TTC549 (cell line): ENCODE results near the gene PACS1.

Source experiments
- FAIRE-seq: peaks from 2 replicates; lab custom pipeline; 2012; peaks lifted over from hg19 to GRCh38; lab: Jason Lieb, UNC

The PACS1 gene

DNA sequence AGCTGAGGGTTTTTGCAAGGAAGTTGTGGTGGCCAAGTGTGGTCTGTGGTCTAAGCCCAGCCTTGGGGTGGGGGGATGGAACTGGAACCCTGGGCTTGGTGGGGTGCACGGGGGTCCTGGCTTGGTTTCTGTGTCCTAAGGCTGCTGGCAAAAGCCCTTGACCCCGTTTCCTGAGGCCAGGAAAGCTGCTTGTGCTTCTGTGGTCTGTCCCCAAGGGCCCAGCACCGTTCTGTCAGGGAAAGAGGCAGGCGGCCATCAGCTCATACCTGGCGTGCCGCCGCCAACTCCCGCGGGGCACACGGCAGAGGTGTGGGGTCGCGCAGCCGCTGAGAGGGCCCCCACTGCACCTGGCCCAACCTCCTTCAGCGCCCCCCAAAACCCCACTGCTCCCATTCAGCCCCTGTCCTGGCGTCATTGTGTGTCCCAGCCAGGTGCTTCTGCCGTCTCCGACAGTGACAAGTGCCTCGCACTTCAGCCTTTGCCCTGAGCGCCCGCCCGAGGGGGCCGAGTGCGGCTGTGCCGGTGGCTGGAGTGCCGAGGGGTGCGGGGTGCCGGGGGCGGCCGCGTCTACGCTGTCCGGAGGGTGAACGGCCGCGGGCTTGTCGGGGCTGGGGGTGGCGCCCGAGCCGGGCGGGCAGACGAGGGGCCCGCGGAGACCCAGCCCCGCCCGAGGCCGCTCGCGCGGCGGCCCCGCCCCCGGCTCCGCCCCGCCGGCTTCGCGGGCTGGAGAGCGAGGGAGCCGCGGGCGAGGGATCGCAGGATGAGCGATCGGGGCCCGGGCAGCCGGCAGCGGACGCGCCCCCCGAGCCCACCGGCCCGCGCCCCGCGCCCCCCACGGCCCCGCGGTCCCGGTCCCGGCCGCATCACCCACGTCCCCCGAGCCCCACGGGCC lies 207.6 kb downstream of the PACS1 start, which contains the start of gene CNIH2:
Gene CNIH2, plus strand, starts transcription at position 705 of the 892 bp plus-strand sequence. CDS start 282 bp downstream, outside the sequence.
- FAIRE-seq: no peak

DNA sequence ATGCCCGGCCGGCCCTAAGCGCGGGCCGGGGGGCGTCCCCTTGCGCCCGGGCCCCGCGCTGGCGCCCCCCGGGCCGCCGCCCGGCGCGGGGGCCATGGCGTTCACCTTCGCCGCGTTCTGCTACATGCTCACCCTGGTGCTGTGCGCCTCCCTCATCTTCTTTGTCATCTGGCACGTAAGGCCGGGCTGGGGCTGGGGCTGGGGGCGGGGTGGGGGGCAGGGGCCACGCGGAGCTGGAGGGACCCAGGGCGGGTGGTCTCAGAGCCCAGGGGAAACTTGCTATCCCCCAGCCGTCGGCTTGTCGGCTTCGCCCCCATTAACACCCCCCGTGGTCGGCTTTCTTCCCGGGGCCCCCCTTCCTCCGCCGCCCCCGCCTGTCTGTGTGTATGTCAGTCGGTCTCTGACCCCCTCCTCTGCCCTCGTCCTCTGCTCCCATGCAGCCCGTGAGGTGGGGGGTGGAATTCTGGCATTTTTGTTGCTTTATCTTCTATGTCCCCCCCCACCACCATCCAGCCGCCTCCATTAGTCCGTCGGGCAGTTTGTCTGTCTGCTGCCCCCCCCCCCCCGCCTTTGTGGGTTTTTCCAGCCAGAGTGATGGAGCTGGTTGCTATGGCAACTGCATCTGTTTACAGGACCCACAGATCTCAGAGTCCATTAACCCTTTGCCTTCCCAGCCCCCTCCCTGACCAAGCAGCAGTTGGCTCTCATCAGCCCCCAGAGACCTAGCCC lies 208.5 kb downstream of the PACS1 start:
- FAIRE-seq: no peak

DNA sequence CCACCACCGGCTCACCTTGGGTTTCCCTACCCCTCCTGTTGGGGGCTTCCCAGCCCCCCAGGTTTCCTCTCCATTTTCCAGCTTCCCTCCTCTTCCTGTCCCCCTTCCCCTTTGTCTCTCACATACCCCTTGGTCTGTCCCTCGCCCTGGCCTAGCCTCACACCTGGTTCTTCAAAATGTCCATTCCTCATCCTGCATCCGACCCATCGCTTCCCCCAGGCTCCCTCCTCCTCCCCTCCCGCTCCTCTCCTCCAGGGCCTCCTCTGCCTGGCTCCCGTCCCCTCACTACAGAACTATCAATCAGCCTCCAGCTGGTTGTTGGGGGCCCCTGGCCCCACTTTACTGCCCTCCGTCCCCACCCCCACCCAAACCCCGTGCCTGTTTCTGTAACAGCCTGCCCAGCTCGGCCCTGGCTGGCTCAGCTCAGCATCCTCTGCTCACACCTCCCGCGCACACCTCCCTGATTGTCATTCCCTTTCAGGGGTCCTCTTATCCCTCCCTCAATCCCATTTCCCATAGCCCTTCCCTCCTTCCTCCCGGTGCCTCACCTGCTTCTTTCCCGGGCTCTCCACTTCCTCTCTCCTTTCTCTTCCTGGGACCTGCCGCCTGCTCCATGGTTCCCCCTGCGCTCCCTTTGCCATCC lies 209.1 kb downstream of the PACS1 start:
- FAIRE-seq: no peak

DNA sequence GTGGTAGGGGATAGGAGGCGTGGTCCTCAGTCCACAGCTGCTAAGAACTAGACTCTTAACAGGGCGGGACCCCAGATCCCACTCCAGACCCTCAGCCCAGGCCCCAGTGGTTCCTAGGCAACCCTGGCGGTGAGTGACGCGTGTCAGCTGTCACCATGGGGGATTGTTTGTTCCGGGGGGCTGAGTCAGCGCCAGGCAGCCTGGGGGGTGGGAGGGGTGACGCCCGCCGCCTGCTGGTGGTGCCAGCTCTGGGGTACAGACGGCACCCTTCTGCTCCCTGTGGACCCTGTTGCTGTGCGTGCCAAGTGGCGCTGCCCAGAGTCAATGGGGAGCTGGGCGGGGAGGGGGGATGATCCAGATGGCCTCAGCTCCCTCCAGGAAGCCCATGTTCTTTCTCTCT lies 210.4 kb downstream of the PACS1 start:
- FAIRE-seq: no peak

DNA sequence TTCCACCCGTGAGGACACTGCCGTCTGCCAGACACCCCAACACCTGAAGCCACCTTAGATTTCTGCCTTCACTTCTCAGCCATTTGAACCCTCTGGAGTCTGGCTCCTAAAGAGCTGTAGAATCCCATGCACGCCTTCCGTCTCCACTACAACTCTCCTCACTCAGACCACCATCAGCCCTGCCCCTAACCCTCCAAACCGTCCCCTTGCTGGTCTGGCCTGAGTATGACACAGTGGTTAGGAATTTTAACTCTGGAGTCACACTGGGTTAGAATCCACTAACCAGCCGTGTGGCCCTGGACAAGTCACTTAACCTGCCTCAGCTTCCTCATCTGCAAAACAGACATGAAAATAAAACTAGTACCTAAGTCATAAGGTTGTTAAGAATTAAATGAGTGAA lies 210.9 kb downstream of the PACS1 start:
- no peak for FAIRE-seq

DNA sequence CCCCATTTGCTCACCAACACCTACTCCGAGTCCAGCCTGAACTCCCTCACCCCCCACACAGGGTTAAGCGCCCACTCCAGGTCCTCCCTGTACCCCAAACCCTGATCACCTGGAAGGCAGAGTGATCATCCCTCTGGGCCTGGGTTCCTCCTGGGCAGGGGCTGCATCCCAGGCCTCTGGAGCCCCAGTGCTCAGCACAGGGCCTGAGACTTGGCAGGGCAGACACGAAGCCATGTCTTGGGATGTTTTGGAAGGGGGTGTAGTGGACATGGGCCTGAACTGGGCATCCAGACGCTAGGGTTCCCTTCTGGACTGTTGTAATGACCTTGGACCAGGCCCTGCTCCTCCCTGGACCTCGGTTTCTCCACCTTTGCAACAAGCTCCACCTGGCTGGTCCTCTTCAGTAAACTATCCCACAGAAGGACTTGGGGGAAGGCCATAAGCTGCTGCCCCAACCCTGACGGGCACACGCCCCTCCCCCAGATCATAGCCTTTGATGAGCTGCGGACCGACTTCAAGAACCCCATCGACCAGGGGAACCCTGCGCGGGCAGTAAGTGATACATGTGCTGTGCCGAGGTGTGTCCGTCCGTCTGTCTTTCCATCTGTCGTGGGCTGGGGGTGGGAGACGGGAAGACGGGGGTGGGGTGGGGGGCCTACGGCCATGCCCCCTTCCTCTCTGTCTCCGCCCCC lies 211.8 kb downstream of the PACS1 start:
- no peak for FAIRE-seq

DNA sequence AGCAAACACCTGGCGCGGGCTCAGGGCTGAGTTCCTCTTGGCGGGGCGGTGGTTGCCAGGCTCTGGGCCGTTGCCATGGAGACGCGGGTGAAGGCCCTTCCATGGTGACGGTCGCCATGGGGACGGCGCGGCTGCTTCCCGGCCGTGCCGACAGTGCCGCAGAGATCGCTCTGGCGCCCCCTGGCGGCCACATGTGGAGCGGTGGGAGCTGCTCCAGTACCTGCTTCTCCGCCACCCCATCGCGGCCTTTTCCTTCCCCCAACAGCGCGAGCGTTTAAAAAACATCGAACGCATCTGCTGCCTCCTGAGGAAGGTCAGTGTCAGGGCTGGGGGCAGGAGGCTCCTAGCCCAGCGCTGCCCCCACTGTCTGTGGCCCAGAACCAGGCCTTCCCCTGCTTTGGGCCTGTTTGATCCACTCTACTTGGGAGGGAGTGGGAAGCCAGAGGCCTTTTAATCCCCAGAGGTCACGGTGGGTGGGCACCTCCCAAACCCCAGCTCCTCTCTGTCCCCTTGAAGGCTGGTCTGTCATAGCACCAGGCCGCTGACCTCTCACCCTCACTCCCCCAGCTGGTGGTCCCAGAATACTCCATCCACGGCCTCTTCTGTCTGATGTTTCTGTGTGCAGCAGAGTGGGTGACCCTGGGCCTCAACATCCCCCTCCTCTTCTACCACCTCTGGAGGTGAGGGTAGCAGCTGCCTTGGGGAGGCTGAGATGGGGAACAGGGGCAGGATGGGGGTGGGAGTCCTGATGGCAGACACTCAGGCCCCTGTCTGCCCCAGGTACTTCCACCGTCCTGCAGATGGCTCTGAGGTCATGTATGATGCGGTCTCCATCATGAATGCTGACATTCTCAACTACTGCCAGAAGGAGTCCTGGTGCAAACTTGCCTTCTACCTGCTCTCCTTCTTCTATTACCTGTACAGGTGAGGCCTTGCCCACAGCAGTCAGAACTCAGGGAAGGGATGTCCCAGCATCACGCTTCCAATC lies 212.7 kb downstream of the PACS1 start:
- FAIRE-seq: no peak

DNA sequence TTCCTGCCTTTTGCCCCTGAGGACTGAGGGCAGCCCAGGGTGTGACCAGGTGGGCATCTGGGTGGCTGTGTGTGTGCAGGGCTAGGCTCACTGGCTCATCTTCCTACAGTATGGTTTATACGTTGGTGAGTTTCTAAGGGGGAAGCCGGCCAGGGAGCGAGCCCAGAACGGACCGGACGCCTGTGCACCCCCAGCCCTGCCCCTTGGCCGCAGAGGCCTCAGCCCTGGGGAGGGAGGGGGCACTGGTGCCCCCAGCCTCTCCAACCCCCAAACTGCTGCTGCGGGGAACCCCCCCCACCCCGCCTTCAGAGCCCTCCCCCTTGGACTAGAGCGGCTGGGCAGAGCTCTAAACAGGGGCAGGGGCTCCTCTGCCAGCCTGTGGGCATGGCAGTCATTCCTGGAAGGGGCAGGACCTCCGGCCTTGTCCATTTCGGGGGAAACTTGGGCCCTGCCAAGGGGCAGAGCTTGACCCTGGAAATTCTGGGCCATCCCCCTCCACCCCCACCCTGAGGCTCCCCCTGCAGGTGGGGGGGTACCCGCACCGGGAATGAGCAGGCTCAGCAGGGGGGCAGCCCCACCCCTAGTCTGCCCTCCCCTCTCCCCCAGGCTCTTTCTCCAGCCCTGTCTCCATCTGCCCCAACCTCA lies 213.5 kb downstream of the PACS1 start:
- FAIRE-seq: no peak

DNA sequence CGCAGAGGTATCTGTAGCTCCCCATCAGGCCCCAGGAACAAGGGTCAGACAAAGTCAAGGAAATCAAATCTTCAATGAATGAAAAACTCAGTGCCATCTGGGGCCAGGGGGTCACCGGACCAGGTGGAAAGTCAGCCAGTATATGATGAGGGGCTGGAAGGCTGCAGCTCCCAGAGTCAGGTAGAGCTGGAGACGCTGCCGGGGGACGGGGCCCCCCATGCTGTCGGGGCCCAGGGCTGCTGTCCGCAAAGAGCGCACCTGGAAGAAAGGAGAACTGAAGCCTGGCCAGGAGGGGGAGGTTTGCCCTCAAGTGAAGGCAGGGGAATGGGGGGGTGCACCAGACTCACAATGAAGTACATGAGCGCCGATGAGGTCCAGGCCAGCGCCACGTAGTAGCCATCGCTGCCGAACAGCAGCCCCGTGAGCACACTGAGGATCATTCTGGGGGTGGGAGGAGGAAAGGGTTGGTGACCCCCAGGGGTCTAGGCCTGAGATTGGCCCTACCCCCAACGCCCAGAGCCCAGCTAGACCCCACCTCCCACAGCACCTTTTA lies 214.5 kb downstream of the PACS1 start:
- FAIRE-seq: no peak

DNA sequence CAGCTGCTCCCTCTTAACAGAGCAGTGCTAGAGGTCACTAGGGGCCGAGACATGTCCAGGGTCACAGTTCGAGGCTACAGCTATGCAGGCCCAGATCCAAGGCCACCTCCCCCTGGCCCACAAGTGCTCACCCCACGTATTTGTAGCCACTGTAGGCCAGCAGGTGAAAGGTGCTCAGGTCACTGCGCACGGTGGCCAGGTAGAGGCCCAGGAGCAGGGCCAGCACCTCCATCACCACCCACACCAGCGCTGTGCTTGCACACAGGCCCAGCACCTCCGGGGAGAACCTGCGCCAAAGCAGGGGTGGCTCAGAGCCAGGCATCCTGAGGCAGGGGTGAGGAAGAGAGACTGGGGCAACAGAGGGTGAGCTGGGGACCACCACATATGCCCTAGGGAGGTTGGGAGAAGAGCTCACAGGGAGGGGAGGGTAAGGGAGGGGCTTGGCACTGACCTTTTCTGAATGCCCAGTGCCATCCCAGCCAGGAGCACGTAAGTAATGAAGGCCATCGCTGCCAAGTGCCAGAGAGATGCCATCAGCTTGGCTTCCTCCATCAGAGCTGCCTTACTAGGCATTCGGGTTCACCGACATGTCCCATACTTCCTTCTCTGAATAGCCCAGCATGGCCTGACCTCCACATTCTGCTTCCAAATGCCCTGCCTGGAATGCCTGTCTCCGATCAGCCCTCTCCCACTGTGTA lies 215.3 kb downstream of the PACS1 start:
- FAIRE-seq: no peak

DNA sequence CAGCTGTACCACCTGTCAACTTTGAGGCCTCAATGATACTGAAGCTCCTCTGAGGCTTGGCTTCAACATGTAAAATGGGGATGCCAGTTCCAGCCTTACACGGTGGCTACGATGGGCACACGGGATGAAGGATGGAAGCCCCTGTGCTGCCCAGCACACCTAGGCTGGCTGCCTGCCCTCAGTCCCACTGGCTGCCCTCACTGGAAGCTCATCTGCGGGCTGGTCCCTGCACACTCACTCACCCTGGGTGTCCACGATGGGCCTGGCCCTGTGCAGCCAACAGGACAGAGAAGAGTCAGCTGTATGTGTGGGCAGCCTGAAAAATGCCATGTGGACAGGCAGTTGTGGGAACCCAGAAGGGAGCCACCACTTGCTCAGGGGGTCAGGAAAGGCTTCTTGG lies 216.6 kb downstream of the PACS1 start:
- FAIRE-seq: no peak

DNA sequence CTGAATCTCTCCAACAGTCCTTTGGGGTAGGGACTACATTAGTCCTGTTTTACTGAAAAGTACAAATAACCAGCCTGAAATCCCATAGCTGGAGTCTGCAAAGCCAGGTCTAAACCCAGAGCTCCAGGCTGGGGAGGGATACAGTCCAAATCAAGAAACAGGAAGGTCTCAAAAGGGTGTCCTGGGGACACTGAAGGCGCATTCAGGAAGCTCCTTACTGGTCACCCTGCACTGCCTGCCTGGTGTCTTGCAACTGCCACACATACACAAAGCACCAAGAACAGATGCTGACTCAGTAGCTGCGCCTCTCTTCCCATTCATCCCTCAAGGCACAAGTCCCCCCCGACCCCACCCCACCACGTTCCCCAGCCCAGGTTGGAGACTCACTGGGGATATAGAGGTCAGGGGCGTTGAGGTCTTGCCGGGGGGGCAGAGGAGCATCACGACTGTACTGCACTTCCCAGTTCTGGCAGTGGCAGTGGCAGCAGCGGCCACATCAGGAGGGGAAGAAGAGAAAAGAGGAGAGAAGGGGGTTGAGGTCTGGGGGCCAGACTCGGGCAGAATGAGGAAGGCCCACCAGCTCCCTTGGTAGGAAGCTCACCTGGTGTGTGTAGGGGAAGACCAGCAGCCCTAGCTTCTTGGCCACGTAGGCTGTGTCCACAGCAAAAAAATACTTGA lies 217.3 kb downstream of the PACS1 start:
- FAIRE-seq: no peak

DNA sequence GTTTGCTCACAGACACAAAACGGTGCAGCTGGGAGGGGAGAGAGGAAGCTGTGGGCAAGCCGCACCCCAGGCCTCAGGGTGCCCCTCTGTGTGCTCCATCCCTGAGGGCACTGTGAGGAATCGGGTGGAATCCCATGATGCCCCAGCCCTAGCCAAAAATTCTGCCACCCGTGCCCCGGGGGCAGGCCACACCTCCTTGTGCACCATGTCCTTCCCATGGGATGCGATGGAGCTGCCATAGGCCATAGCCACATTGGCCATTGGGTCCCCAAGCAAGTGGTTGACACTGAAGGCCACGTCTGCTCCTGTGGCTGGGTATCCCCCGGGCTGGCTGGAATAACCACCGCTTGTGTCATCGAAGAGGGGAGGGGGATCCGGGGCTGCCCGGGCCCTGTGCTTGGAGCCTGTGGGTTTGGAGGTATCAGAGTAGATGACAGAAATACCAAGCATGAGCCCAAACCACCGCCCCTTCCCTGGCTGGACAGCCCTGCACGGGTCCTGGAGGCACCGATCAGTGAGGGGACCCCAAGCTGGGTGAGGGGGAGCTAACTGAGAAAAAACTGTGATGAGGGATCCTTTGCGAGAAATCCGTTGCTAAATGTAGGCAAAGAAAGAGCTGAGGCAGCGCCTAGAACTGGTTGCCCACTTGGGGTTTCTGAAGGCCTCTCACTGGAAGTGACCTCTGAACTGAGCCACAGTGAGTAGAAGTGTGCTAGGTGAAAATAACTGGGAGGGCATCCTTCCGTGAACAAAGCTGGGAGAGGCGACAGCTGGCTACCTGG lies 218.0 kb downstream of the PACS1 start:
- no peak for FAIRE-seq

DNA sequence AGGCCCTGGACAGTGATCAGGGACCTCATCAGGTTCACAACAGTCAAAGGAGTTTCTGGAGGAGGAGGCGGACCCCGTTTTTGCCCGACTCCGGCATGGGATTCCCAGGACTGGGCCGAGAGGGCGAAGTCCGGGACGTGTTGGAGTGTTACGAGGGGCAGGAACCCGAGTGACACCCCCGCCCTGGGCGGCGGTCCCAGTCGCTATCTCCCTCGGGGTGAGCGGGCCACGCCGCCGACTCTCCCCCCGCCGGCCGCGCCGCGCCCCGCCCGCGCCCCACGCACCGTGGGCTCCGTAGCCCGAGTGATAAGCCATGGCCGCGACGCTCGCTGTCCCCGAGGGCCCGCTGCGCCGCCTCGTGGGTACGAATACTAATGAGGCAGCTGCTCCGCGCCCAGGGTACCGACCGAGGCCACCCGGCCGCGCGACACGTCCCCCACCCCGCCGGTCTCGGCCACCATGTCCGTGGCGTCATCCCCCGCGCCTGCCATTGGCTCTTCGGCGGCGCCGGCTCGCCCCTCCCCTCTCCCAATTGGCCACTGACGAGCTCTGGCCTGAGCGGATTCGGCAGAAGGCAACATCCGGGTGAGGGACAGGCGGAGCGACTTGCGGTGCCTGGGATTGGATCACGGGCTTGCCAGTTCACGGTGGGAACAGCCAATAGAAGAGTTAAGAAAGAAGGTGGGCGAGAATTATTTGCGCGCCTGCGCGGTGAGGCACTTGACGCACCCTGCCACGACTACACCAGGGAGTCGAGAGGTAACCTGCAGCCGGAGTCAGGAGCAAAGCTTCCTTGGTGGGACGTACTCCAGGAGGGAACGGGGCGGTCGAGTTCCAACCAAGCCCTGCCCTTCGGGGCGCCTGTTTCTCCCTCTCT lies 218.8 kb downstream of the PACS1 start, which contains the start of gene YIF1A:
Gene YIF1A, minus strand, starts transcription at position 473 of the 877 bp plus-strand sequence. Its CDS starts 158 bp downstream, at position 315.
- peak; percentile 96 for FAIRE-seq

DNA sequence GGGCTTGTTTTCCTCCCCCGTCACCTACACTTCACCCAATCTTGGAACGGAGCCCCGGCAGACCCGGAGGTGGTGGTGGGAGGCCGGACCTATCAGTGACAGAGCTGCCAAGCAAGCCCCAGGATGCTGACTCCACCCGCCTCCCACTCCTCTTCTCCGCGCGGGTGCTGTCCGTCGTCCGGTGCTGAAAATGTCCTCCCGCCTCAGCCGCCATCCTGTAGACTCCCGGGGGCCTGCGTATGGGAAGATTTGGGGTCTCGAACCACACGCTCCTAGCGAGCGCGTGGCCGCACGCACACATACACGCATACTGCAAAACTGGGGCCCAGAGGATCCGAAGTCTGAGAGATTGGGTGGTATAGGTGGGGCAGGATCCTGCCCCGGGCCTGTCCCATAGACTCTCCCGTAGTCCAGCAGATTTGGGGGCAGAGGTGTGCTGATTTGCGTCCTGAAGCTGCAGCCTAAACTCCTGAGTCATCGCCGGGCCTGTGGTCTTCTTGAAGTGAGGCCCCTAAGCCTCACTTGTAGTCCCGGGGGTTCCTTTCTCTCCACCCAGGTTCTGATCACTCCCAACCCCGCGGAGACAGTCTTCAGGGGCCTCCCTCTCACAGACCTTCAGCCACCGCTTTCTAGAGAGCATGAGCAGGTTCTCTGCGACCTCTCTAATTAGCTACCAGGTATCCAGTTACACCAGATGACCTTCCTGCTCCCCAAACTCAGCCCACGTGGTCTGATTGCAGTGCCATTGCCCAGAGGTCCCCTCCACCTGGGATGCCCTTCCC lies 219.7 kb downstream of the PACS1 start:
- FAIRE-seq: no peak

DNA sequence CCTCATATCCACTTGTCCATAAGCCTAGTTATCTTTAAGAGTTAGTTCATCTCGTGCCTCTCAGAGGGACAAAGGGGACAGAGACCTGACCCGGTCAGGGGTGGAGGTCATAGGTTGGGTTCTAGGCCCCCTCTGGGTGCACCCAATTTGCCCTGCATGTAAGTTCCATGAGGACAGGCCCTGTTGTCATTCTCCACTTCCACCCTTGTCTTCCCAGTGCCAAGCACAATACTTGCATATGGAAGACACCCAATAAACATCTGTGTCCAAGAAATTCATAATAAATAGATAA lies 220.2 kb downstream of the PACS1 start:
- no peak for FAIRE-seq
